ENCODE data around the gene RBM45.
"Not testable (repeated sequence)": the region's sequence is repeated elsewhere in the genome, so short reads cannot be mapped to it uniquely, and the experiment has no call there.

The RBM45 gene

DNA sequence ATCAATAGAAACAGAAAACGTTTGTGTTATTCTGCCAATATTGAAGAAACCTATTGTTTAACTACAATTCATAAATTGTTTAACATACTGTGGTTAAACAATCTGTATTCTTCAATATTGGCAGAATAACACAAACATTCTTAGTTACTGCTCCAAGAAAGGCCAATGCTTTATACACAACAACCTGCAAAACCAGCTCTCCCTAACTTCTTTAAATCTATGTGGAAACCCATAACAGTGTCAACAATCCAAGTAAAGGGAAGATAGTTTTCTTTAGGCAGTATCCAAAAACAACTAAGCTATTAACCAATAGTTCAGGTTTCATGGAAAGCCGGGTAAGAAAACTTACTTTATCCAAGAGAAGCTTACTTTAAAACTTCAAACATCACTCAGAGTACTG is 6.2 kb upstream of the RBM45 start:
- DNase-seq (ENCODE audit: low read depth): no peak

DNA sequence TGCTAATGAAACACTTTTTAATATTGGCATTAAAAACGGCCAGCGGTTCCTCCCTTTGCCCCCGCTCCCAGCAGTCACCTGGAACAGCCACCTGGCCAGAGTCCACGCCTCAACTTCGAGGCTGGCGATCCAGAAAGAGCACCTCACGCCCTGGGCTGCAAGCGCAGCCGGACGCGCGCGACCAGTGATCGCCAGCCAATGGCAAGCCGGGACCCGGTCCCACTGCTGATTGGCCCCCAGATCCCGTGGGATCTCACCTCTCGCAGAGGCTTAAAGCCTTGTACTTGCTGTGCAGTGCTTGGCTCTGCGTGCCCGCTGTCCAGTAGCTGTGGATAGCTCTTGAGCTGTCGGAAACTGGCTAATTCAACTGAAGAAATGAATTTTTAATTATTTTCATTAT is 4.1 kb upstream of the RBM45 start:
- DNase-seq (ENCODE audit: low read depth): no peak

DNA sequence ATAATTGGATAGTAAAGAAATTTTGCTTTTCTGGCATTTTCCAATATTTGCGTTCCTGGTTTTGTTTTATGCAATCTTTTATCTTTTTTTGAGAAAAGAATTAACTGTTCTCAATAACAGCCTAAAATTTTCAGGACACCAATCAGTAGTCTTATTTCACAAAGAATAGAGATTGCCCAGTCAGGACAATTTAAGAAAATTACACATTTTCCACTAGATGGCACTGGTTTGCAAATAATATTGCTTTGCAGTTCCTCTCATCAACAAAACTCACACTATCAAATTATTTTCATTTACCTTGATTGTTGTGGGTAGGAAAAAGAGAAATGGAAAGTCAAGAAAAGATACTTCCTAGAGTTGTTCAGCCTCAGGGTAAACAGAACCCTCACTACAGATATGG is 2.4 kb upstream of the RBM45 start:
- DNase-seq (ENCODE audit: low read depth): peak; percentile 72

DNA sequence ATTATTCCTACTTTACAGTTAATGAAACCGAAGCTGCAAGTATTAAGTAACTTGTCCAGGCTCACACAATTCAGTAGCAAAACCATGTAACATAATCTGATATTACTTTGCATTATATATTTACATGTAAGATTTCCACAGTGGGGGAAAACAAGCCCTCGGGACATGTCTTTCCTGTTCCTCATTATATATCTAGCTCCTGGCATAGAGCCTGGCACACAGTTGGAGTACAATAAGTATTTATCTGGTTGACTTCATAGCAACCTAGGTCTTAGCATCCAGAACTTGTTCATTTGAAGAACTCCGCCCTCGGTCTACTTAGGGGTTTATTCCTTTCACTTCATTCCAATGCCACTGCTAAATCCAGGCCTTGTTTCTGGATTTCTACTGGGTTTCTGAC is 1.6 kb upstream of the RBM45 start:
- no peak for DNase-seq (ENCODE audit: low read depth)

DNA sequence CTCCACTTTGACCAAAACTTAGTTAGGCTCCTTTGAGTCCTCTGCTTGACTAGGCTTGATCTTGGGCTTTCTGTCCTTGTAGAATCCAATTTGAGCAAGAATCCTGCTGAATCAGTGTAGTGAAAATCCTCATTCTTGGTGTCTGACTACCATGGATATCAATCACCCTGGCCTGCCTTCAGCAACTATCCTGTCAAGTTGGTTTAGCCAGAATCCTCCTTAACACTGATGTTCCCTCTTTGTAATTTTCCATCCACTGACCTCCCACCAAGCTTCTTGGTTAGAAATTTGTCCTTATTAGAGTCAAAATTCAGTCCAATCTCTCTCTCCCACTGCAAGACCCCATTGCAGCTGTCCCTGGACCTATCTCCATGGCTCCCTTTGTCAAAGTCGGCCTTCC is 494 bp upstream of the RBM45 start:
- no peak for DNase-seq (ENCODE audit: low read depth)

DNA sequence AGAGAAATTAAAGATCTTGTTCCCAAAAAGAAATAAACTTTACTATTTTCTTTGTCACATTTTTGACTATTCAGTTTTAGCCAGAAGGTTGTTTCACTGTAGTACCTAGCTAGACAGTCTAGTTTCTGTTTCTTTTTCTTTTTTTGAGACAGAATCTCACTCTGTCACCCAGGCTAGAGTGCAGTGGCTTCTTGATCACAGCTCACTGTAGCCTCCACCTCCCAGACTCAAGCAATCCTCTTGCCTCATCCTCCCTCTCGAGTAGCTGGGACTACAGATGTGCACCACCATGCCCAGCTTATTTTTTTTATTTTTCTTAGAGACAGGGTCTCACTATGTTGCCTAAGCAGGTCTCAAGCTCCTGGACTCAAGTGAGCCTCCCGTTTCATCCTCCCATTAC is 2.2 kb downstream of the RBM45 start:
- DNase-seq (ENCODE audit: low read depth): no peak

DNA sequence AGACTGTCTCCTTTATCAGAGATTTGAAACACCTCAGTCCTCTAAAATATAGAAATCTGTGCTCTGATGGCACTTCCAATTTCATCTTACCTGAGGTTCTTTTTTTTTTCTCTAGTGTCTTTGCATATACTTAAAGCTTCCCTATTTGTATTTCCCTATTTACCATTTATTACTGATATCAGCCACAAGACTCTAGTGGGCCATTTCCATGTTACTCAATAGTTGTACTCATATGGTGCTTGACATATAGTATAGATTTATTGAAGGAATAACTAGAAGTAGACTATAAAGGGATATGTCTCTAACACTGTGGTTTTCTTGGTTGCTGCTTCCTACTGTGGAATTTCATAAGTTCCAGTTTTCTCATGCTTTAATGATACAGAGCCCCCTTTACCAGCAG is 3.0 kb downstream of the RBM45 start:
- DNase-seq (ENCODE audit: low read depth): no peak

DNA sequence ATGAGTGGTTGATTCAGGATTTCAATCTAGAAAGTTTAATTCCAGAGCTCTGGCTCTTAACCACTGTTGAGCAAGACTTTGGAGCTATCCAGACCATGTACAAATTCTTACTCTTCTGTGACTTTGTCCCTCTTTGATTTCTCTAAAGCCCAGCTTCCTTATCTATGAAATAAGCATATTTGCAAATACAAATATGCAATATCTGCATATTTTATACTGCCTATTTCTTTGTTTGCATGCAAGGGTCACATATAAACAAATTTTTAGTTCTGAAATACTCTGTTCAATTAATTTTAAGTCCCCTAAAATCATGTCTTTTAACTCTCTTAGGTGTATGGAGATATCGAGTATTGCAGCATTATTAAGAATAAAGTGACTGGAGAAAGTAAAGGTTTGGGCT is 5.5 kb downstream of the RBM45 start:
- no peak for DNase-seq (ENCODE audit: low read depth)

DNA sequence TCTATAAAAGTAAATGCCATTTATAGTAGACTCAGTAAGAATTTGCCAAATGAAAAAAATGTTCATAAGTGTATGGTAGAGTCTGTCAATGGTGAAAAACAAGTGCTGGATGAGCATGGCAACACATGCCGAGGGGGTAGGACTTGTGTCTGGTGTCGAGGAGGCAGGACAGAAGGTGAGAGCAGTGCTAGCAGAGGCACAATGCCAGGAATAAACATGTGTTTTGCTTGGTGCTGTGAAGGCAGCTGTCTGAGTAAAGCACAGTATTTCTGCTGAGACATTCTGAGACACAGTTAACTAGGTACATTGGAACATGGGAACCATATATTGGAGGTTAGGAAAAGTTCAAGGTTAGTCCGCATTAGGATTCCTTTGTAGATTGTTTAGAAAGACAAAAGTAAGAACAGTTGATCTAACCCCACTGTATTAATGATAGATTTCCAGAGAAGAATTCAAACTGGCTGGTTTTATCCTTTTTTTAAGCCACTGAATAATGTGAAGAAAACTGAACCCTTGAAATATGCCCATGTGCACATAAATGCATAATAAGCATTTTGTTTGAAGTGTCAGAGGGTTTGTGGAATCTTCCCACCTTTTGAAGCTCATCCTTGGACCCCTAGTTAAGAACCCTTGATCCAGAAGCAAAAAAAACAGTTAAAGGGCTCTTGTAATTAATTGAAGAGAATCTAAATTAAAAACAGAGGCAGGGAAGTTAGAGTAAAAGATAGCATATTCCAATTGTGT is 7.1 kb downstream of the RBM45 start:
- no peak for DNase-seq (ENCODE audit: low read depth)

DNA sequence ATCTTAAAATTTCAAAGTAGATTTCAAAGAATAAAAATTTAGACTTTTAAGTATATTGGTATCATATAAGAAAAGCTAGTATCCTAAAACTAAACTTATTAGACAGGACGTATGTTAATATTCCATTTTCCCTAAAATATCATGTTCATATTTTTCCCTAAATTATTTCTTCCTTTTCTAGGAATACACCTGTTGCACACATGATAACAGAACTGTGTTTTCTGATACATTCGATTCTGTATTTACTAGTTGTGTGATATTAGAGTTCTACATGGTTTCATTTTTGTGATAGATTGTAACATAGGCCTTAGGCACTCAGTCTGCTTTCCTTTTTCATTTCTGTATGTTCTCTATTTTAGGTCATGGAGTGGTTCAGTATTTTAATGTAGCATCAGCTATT is 10.9 kb downstream of the RBM45 start:
- no peak for DNase-seq (ENCODE audit: low read depth)

DNA sequence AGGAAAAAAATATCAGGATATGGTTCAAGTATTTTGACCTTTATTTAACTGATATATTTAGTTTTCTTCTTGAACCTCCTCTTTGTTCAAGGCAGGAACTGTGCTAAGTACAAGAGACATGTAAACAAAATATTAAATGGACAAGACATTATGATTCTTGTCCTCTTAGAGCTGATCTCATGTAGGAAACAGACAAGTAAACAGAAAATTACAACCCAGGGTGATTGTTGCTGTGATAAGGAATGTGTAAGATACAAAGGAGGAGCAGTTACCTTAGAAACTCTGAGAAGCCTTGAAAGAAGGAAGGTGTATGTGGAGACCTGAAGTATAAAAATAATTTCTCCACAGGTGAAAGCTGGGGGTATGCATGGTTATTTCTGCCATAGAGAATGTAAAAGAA is 12.9 kb downstream of the RBM45 start:
- DNase-seq (ENCODE audit: low read depth): no peak

DNA sequence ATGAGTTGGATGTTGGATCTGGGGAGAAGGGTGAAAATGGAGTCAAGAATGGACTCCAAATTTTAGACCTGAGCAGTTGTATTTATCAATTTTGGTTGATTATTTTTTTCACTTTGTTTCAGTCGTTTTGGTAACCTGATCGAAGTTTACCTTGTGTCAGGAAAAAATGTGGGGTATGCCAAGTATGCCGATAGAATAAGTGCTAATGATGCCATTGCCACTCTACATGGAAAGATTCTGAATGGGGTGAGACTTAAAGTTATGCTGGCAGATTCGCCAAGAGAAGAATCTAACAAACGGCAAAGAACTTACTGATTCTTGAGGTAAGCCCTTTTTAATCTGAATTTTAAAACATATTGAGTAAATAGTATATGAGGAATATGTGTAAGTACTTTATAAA is 13.6 kb downstream of the RBM45 start:
- no peak for DNase-seq (ENCODE audit: low read depth)

DNA sequence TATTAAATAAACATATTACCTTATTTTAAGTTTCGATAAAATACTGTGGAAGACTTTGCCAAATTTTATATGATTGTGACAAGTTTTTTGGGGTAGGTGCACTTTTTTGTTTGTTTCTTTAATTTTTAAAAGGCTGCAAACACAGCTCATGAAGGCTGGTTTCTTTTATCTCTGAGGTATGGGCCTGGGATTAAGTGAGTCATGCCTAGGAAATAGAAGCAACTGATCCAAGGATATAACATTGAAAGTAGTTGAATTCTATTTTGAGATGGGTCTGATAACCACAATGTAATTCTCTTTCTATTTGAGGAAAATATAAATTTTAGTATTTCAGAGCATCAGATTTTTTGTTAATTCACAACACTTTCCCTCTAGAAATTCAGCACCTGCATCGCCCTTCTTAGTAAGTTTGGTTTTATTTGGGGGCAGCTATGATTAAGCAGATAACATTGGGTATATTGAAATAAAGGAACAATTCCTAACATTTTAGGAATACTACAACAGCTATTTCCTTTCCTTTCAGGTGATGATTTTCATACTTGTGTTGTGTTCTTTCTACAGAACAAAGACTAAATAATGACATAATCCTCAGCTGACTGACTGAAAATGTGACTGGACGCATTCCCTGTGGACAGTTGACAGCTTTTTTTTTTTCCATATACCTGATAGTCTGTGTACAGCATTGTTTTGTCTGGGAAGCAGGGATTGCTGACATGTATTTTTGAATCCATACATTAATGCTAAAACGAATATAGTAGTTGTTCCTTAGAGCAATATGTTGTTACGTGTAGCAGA is 16.8 kb downstream of the RBM45 start:
- no peak for DNase-seq (ENCODE audit: low read depth)

DNA sequence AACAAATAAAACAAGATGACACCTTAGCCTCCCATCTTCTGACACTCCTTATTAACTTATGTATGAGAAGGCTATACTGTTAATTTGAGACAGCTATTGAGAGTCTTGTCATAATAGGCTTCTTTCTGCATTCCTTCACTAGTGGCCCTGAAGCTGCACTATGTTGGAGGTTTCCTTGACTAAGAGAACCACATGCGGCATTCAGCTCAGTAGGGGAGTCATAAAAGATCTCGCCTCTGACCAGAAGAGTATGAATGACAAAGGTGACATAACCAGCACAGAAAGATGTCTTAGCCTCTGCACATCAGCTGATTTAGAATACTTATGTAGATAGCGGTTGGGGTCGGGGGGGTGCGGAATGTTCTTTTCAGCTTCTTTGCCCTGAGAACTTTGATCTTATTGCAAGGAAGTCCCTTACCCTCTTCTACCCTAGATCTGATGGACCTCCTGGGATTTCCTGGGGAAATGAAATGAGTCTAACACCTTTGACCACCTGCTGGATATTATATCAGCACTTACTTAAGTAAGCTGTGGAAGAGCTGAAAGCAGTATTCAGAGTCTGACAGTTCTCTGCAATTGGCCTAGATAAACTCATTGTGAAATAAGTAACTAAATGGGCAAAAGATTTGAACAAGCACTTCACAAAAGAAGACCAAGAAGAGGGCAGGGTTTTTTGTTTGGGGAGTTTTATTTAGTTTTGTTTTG is 24.2 kb downstream of the RBM45 start:
- no peak for DNase-seq (ENCODE audit: low read depth)

DNA sequence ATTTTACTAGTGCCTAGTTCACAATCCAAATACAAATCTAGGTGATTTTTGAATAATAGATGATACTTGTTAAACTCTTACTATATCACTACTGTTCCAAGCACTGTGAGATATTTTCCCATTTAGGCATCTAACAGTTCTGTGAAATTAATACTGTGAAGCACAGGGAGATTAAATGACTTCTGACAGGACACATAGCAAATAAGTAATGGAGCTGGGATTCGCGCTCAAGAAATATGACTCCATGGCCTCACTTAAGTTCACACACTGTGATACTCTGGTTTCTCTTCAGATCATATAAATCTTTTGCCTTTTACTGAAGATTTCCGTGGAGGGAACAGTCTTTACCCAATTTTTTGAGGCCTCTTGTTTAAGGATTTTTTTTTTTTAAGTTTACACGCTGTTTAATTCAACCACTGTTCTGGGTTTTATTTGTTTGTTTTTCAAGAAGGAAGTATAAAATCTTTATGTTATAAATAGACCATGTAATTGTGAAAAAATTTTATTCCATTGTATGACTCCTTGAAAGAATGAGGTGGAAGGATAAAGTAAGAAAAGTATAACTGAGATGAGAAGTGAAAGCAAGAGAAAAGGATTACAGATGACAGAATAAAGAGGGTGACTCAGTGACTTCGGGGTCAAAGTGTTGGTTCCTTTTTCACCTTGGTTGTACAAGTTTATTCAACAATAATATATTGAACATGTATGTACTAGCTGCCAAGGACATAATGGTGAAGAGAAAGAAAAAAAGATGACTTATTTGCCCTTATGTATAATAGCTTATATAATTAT is 30.2 kb downstream of the RBM45 start:
- peak; percentile 24 for DNase-seq (ENCODE audit: low read depth)

DNA sequence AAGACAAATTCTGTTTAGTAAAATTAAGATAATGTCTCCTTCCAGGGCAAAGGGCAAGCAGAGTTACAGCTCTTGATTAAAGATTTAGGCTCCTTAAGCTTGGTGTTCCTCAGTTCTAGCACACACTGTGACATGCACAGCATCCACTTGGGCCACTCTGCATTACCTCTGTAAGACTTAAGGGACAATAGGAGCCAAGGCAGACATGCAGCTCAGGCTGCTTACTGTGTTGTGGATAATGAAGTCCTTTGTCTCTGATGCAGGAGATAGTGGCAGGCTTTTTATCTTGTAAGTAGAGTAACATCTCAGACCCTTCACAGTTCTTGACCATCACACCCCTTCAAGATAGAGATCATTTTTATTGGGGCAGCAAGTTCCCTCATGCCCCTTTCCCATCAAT is 31.2 kb downstream of the RBM45 start:
- DNase-seq (ENCODE audit: low read depth): no peak

DNA sequence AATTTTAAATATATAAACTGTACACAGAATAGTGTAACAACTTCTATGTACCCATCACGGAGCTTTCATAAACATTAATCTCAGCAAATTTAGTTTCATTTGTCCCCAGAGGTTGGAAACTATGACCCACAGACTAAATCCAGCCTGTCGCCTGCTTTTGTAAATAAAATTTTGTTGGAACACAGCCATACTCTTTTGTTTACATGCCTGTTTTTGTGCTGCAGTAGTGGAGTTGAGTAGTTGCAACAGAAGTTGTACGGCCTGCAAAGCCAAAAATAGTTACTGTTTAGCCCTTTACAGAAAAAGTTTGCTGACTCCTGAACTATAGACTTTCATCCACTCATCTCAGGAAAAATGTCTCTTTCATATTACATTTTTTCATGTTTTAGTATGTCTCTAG is 39.8 kb downstream of the RBM45 start:
- no peak for DNase-seq (ENCODE audit: low read depth)

DNA sequence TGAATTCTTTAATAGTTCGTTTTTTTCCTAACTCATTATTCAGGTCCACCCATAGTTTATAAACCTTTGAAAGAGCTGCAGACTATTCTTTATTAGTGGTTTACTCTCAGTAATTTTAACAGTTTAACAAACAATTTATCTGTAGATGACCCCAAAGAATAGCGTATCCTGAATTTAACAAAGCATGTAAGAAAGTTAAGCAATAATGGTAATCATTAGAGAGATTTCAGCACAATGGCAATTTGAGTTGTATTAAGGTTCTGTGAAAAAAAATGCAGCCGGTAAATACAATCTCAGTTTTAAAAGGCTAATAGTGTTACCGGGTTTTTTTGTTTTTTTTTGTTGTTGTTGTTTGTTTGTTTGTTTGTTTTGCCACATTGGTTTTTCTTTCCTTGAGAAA is 40.3 kb downstream of the RBM45 start:
- no peak for DNase-seq (ENCODE audit: low read depth)

DNA sequence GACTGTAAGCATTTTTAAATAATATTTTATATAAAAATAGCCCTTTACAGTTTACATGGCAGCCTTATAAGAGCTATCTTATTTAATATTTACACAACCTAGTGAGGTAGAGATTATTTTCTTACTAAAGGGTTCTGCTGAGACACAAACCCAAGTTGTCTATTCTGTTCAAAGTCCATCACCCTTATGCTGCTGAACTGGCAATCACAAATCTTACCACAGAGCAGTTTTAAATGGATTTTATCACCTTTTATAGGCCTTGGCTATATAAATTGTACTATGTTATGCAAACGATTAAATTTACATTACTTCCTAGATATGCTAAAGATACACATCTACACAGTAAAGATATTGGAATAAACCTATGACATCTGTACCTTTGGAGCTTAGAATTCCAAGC is 40.7 kb downstream of the RBM45 start:
- no peak for DNase-seq (ENCODE audit: low read depth)

DNA sequence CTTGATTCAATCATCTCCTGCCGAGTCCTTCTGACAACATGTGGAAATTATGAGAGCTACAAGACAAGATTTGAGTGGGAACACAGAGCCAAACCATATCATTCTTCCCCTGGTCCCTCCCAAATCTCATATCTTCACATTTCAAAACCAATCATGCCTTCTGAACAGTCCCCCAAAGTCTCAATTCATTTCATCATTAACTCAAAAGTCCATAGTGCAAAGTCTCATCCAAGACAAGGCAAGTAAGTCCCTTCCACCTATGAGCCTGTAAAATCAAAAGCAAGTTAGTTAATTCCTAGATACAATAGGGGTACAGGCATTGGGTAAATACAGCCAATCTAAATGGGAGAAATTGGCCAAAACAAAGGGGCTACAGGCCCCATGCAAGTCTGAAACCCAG is 41.6 kb downstream of the RBM45 start:
- not testable (repeated sequence) for DNase-seq (ENCODE audit: low read depth)

DNA sequence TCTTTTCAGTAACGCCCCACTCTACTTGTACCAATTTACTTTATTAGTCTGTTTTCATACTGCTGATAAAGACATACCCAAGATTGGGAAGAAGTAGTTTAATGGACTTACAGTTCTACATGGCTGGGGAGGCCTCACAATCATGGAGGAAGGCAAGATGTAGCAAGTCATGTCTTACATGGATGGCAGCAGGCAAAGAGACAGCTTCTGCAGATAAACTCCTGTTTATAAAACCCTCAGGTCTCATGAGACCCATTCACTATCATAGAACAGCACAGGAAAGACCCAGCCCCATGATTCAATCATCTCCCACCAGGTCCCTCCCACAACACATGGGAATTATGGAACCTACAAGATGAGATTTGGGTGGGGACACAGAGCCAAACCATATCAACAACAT is 43.3 kb downstream of the RBM45 start:
- no peak for DNase-seq (ENCODE audit: low read depth)

DNA sequence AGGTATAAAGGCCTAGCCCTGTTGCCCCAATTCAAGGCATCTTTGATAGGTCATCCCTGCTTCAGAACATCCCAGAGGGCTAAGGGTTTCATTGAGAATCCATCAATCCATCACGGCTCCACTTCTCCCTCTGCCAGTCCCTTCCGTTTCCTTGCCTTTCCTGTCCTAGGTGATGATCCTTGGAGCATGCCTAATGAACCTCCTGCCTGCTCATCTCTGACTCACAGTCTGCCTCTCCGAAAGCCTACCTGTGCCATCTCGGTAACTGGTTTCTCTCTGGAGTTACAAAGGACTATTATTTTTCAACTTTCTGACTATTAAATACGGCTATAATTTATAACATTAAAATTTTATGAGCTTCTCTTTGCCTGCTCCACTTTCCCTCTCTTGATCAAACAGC is 45.3 kb downstream of the RBM45 start:
- DNase-seq (ENCODE audit: low read depth): no peak

All from ELR (cell line).